H1 (cell line): ENCODE measurements around the gene FRS2. TPM values are rescaled to one million over a fixed set of nuclear protein-coding genes. Genes with fewer than 3 reads are reported as not detected.

ENCODE experiments used
- CTCF ChIA-PET: fragments of 300-600 bp; sonication (Branson Sonifier 250); formaldehyde crosslinking; loops from one replicate; lab custom pipeline; 2021; ENCODE audit not compliant: partially characterized antibody; lab: Charles Lee
- POLR2A ChIA-PET: fragments of 300-600 bp; sonication (Branson Sonifier 250); formaldehyde crosslinking; loops from one replicate; lab custom pipeline; 2021; ENCODE audit warnings: inconsistent platforms; ENCODE audit not compliant: partially characterized antibody; lab: Charles Lee
- DNase-seq, 2 experiments: peaks; one replicate each; pipeline versions ENCODE4 v3.0.0 to v3.0.0-alpha.2; 2010 to 2022; ENCODE audit warnings: low spot score in 2 of 2, low read depth in 1 of 2, mixed read lengths in 1 of 2
- FAIRE-seq: peaks from 2 replicates; lab custom pipeline; 2011; peaks lifted over from hg19 to GRCh38; lab: Jason Lieb, UNC
- H2AFZ ChIP-seq: 2 replicates; pipeline ENCODE4 v1.8.1; 2012; ENCODE audit warnings: low read length, inconsistent platforms
- H2AK5ac ChIP-seq: 2 replicates; pipeline ENCODE4 v1.6.1; 2013; ENCODE audit warnings: low read depth, low read length
- H2BK120ac ChIP-seq: replicated peaks from 2 replicates; pipeline ENCODE3; 2013; ENCODE audit warnings: low read depth, low read length, inconsistent platforms
- H2BK12ac ChIP-seq: 2 replicates; pipeline ENCODE4 v1.6.1; 2013; ENCODE audit warnings: low read depth, low read length
- H2BK15ac ChIP-seq: 2 replicates; pipeline ENCODE4 v1.6.1; 2013; ENCODE audit warnings: low read length
- H2BK20ac ChIP-seq: 2 replicates; pipeline ENCODE4 v1.6.1; 2013; ENCODE audit warnings: low read length
- H2BK5ac ChIP-seq: 2 replicates; pipeline ENCODE4 v1.6.1; 2013; ENCODE audit warnings: low read depth, low read length
- H3K14ac ChIP-seq: 2 replicates; pipeline ENCODE4 v1.6.1; 2013; ENCODE audit warnings: inconsistent platforms; ENCODE audit not compliant: insufficient read length
- H3K18ac ChIP-seq: 2 replicates; pipeline ENCODE4 v1.6.1; 2013; ENCODE audit warnings: low read length; ENCODE audit errors: extremely low read depth
- H3K23ac ChIP-seq: 2 replicates; pipeline ENCODE4 v1.6.1; 2013; ENCODE audit warnings: inconsistent platforms; ENCODE audit not compliant: insufficient read length
- H3K23me2 ChIP-seq: 2 replicates; pipeline ENCODE4 v1.6.1; 2013; ENCODE audit warnings: low read depth, low read length
- H3K27ac ChIP-seq: 2 replicates; pipeline ENCODE4 v1.6.1; 2011; ENCODE audit warnings: low read depth, low read length, inconsistent platforms
- H3K27me3 ChIP-seq, 4 experiments: replicated peaks in 1 of 4; 1 replicate in 1 of 4; 2 replicates in 3 of 4; pipeline versions ENCODE4 v1.6.1 to v1.8.1; 2011 to 2013; ENCODE audit warnings: low read length in 3 of 4, mild to moderate bottlenecking in 3 of 4, inconsistent platforms in 2 of 4, mixed read lengths in 2 of 4, moderate library complexity in 1 of 4; ENCODE audit not compliant: control insufficient read depth in 3 of 4, insufficient read depth in 3 of 4; ENCODE audit errors: extremely low read depth in 1 of 4
- H3K36me3 ChIP-seq, 4 experiments: 2 replicates each; pipeline versions ENCODE4 v1.6.1 to v1.8.1; 2011 to 2013; ENCODE audit warnings: mild to moderate bottlenecking in 4 of 4, low read length in 3 of 4, moderate library complexity in 2 of 4, control low read depth in 1 of 4, inconsistent platforms in 1 of 4; ENCODE audit not compliant: insufficient read depth in 4 of 4, control insufficient read depth in 2 of 4
- H3K4ac ChIP-seq: replicated peaks from 2 replicates; pipeline ENCODE3; 2013; ENCODE audit warnings: low read length, low read depth, mixed read lengths, inconsistent platforms; ENCODE audit not compliant: insufficient read length
- H3K4me1 ChIP-seq, 4 experiments: replicated peaks in 1 of 4; 1 replicate in 1 of 4; 2 replicates in 3 of 4; pipeline versions ENCODE4 v1.6.1 to v1.8.1; 2011 to 2013; ENCODE audit warnings: low read length in 3 of 4, inconsistent platforms in 2 of 4, mixed read lengths in 1 of 4; ENCODE audit not compliant: insufficient read depth in 4 of 4, control insufficient read depth in 3 of 4
- H3K4me2 ChIP-seq, 2 experiments: 2 replicates each; pipeline versions ENCODE4 v1.6.1 to v1.8.1; 2011 to 2013; ENCODE audit warnings: low read depth in 2 of 2, low read length in 2 of 2, control low read depth in 1 of 2, inconsistent platforms in 1 of 2, mild to moderate bottlenecking in 1 of 2; ENCODE audit not compliant: insufficient read depth in 1 of 2
- H3K4me3 ChIP-seq, 4 experiments: fragments of 200-600, 300-600 bp in 1 of 4; sonication (generic), shearing (Covaris generic), sonication (Bioruptor Twin) in 1 of 4; 2 replicates each; pipeline versions ENCODE4 v1.5.1 to v1.8.1; 2011 to 2016; ENCODE audit warnings: low read length in 4 of 4, low read depth in 3 of 4, control low read depth in 2 of 4, inconsistent platforms in 2 of 4, mild to moderate bottlenecking in 2 of 4, mixed read lengths in 1 of 4, moderate library complexity in 1 of 4; ENCODE audit not compliant: insufficient read depth in 2 of 4; ENCODE audit errors: extremely low read depth in 1 of 4
- H3K56ac ChIP-seq: replicated peaks from 2 replicates; pipeline ENCODE3; 2013; ENCODE audit warnings: low read depth, mild to moderate bottlenecking, mixed read lengths, low read length, inconsistent platforms; ENCODE audit not compliant: insufficient read length
- H3K79me1 ChIP-seq: 2 replicates; pipeline ENCODE4 v1.6.1; 2013; ENCODE audit warnings: low read depth, low read length, control low read depth
- H3K79me2 ChIP-seq, 2 experiments: 2 replicates each; pipeline versions ENCODE4 v1.6.1 to v1.8.1; 2012 to 2013; ENCODE audit warnings: low read length in 2 of 2, mild to moderate bottlenecking in 2 of 2, inconsistent platforms in 1 of 2; ENCODE audit not compliant: insufficient read depth in 2 of 2, control insufficient read depth in 1 of 2
- H3K9ac ChIP-seq, 4 experiments: replicated peaks in 1 of 4; 1 replicate in 1 of 4; 2 replicates in 3 of 4; pipeline versions ENCODE4 v1.6.1 to v1.8.1; 2011 to 2013; ENCODE audit warnings: low read depth in 3 of 4, low read length in 3 of 4, control low read depth in 2 of 4, mild to moderate bottlenecking in 2 of 4, moderate library complexity in 2 of 4, inconsistent platforms in 1 of 4; ENCODE audit errors: extremely low read depth in 1 of 4
- H3K9me3 ChIP-seq, 2 experiments: 2 replicates each; pipeline versions ENCODE4 v1.6.1 to v1.8.1; 2012 to 2013; ENCODE audit warnings: mild to moderate bottlenecking in 2 of 2, moderate library complexity in 2 of 2, control low read depth in 1 of 2, inconsistent platforms in 1 of 2, low read depth in 1 of 2, low read length in 1 of 2, mixed read lengths in 1 of 2; ENCODE audit not compliant: insufficient read depth in 2 of 2
- H4K20me1 ChIP-seq, 2 experiments: replicated peaks in 1 of 2; 2 replicates each; pipeline versions ENCODE3 to v1.8.1; 2011 to 2013; ENCODE audit warnings: inconsistent platforms in 2 of 2, low read length in 2 of 2, mild to moderate bottlenecking in 1 of 2; ENCODE audit not compliant: insufficient read depth in 2 of 2, control insufficient read depth in 1 of 2
- H4K5ac ChIP-seq: 2 replicates; pipeline ENCODE4 v1.6.1; 2013; ENCODE audit warnings: low read length, low read depth, mixed read lengths, inconsistent platforms; ENCODE audit not compliant: insufficient read length
- H4K8ac ChIP-seq: 2 replicates; pipeline ENCODE4 v1.8.0; 2013; ENCODE audit warnings: mild to moderate bottlenecking, moderate library complexity, low read length, inconsistent platforms; ENCODE audit not compliant: insufficient read depth; ENCODE audit errors: extremely low read depth
- H4K91ac ChIP-seq: replicated peaks from 2 replicates; pipeline ENCODE3; 2013; ENCODE audit warnings: low read length, mixed read lengths, inconsistent platforms; ENCODE audit not compliant: insufficient read length
- CHD2 ChIP-seq: IDR thresholded peaks from 2 replicates; pipeline ENCODE4 v1.6.1; 2012; ENCODE audit warnings: low read length, improper control_type of control experiment
- KDM5A ChIP-seq: fragments of 200-600 bp; IDR thresholded peaks from 2 replicates; pipeline ENCODE4 v1.7.1; 2012; ENCODE audit warnings: mild to moderate bottlenecking, low read length, inconsistent platforms, mixed read lengths
- RBBP5 ChIP-seq: IDR thresholded peaks from 2 replicates; pipeline ENCODE4 v1.7.1; 2012; ENCODE audit warnings: low read depth, mild to moderate bottlenecking, inconsistent platforms, low read length, moderate library complexity, borderline replicate concordance
- WGBS, 2 experiments: shearing (Covaris generic) in 1 of 2; methylation state at CpG; one replicate each; pipeline versions ENCODE4 v1.1.6 to v1.1.7; 2013 to 2015; ENCODE audit warnings: low lambda C conversion rate in 2 of 2, mixed read lengths in 2 of 2, inconsistent platforms in 1 of 2, low coverage in 1 of 2, missing lambda C conversion rate in 1 of 2; ENCODE audit not compliant: insufficient replicate concordance in 2 of 2, insufficient coverage in 1 of 2, insufficient read length in 1 of 2; ENCODE audit errors: extremely low coverage in 1 of 2, missing lambda C conversion rate in 1 of 2; 5-methylcytosine and 5-hydroxymethylcytosine counted together
- long read RNA-seq, 2 experiments: library from RNA in 1 of 2; library from capped mRNA in 1 of 2; stranded (forward); transcript quantifications; one replicate each; pipeline ENCODE4 v2.0.0, GENCODE V29; 2021; ENCODE audit warnings: inconsistent platforms in 1 of 2
- polyA minus RNA-seq, 3 experiments: library from RNA; depleted of rRNA, polyadenylated mRNA; stranded (reverse); fragments of >200 nt; gene quantifications; 1 replicate in 2 of 3; 2 replicates in 1 of 3; pipeline ENCODE4 v1.2.3, GENCODE V29; 2011
- polyA plus RNA-seq, 7 experiments: library from polyadenylated mRNA; depleted of rRNA in 3 of 7; stranded (reverse) in 5 of 7; unstranded in 2 of 7; fragments of >200 nt in 5 of 7; fragments of 200-250 nt in 2 of 7; gene quantifications; 1 replicate in 5 of 7; 2 replicates in 1 of 7; 4 replicates in 1 of 7; pipeline versions ENCODE4 v1.2.1 to v1.2.3, GENCODE V29; 2011 to 2013; ENCODE audit warnings: missing spikeins in 2 of 7, mixed read lengths in 2 of 7
- total RNA-seq: library from RNA; stranded (reverse); fragmentation: NEBNext Ultra II Directional; extraction: Animal tissue kit (Norgen Biotek cat#: 25700); gene quantifications from 2 replicates; pipeline ENCODE4 v1.2.1, GENCODE V29; 2021
- TF ChIP-seq, protein P1 (sequence below): IDR thresholded peaks from 2 replicates; pipeline ENCODE4 v1.6.1; 2011; ENCODE audit warnings: low read depth, mild to moderate bottlenecking, low read length; ENCODE audit not compliant: insufficient read depth

FRS2 gene, protein sequence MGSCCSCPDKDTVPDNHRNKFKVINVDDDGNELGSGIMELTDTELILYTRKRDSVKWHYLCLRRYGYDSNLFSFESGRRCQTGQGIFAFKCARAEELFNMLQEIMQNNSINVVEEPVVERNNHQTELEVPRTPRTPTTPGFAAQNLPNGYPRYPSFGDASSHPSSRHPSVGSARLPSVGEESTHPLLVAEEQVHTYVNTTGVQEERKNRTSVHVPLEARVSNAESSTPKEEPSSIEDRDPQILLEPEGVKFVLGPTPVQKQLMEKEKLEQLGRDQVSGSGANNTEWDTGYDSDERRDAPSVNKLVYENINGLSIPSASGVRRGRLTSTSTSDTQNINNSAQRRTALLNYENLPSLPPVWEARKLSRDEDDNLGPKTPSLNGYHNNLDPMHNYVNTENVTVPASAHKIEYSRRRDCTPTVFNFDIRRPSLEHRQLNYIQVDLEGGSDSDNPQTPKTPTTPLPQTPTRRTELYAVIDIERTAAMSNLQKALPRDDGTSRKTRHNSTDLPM
- total RNA-seq (27.8 and 35.8 TPM in 2 replicates), polyA plus RNA-seq (2011; rRNA removed) (5.4 and 10.3 TPM in 2 replicates), polyA minus RNA-seq (2011; rRNA and poly(A)+ RNA removed) (32.9 and 49.5 TPM in 2 replicates)
- 10.3 TPM for polyA plus RNA-seq (2011; cell fraction: cytosol; rRNA removed)
- 6.6 TPM for polyA plus RNA-seq (2011; cell fraction: nucleus; rRNA removed)
- 10.3 to 18.3 TPM (median 13.3 TPM) in 4 replicates for polyA plus RNA-seq (2012, experiment 1 of 2)
- 0.66 TPM for polyA plus RNA-seq (2012, experiment 2 of 2)
- 10.8 TPM for polyA plus RNA-seq (2013, experiment 1 of 2)
- 10.9 TPM for polyA plus RNA-seq (2013, experiment 2 of 2)
- polyA minus RNA-seq (2011; cell fraction: cytosol; rRNA and poly(A)+ RNA removed): 18.9 TPM
- polyA minus RNA-seq (2011; cell fraction: nucleus; rRNA and poly(A)+ RNA removed): 50.3 TPM
- long read RNA-seq, experiment 1, partial matches to known transcripts: 0 of 15 reads
- long read RNA-seq, experiment 1, other reads (novel, unspliced or antisense): 13 of 15 reads
- long read RNA-seq, experiment 2, partial matches to known transcripts: 1 of 6 reads
- long read RNA-seq, experiment 2, other reads (novel, unspliced or antisense): 4 of 6 reads

DNA sequence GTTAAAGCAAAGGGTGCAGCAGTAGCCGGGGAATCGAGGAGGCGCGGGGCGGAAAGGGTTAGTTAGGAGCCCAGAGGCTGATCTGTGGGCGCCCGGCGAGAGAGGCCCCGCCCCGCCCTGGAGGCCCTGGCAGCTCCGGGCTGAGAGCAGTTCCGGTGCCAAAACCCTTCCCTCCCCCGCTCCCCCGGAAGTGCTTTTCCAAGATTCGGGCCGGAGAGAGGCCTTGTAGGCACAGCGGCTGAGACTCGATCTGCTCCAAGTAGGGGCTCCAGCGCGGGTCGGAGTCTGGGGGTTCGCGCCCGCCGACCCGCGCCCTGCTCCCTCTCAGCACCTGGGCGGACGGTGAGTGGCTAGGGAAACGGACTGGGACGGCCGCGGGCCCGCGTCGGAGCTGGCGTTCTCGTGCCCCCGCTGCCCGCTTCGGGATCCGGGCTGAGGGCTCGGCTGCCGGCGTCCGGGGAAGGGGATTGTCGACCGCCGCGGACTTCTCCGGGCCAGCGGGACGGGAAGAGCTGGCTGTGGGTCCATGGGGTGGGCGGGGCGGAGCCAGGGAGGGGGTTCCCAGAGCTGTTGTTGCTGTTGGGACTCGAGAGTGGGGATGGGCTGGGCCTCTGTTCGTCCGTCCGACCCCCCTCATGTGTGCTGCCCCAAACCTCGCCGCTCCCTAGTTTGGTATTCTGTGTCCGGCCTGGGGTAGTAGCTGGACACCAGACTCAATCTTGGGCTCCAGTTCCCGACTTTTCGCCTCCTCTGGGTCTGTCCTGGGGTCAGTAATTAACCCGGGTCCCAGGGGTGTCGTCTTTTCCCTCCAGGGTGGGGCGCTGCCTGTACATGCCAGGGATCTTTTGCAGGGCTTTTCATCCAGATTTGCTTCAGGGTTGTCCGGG lies at the start of gene FRS2:
FRS2 (plus strand) TSS at position 200 of the 887 bp plus-strand sequence. CDS start 98,643 bp downstream, outside the sequence.
- H2BK15ac ChIP-seq: no peak within 1 kb of the TSS
- no peak within 1 kb of the TSS for H4K91ac ChIP-seq
- peaks cover 6 to 8% of the 10 kb centered on the region in 2 experiments for H4K20me1 ChIP-seq
- no peak within 1 kb of the TSS for H3K23ac ChIP-seq
- H3K79me1 ChIP-seq: no peaks in the 10 kb centered on the region
- CTCF ChIA-PET: interaction anchor here (0.7 to 1.8 kb wide), 4 partner anchors 53 to 101 kb away, joined by 3 to 6 read pairs (median 4); no protein-coding TSS in a partner anchor
- H2BK120ac ChIP-seq: peak within 1 kb of the TSS; percentile 17
- H4K8ac ChIP-seq: peak within 1 kb of the TSS; percentile 97
- no peak within 1 kb of the TSS for H2AK5ac ChIP-seq
- peak within 1 kb of the TSS; percentile 51; the same call in 1 of the 2 replicates for H3K18ac ChIP-seq
- peak within 1 kb of the TSS; percentile 47 for H3K56ac ChIP-seq
- no peaks in the 10 kb centered on the region for H3K9me3 ChIP-seq
- POLR2A ChIA-PET: interaction anchor here (0.8 to 2.2 kb wide), 15 partner anchors 10 to 269 kb away, joined by 3 to 8 read pairs (median 3); partner anchors contain the start of gene CCT2
- H4K5ac ChIP-seq: peak within 1 kb of the TSS; percentile 77
- peak within 1 kb of the TSS; percentile 94 to 98 (median 95) for H3K4me3 ChIP-seq
- peak; percentile 77 to 93 for DNase-seq
- H3K9ac ChIP-seq: peak within 1 kb of the TSS; percentile 86 to 91 (median 90)
- H3K36me3 ChIP-seq: no peaks in the 10 kb centered on the region
- H2BK5ac ChIP-seq: peak within 1 kb of the TSS; percentile 83; the same call in 1 of the 2 replicates
- H3K27ac ChIP-seq: peak within 1 kb of the TSS; percentile 90
- FAIRE-seq: peak; percentile 7
- H2AFZ ChIP-seq: peak within 1 kb of the TSS; percentile 72
- H2BK20ac ChIP-seq: no peak within 1 kb of the TSS
- H3K79me2 ChIP-seq: peaks cover 25 to 48% of the 10 kb centered on the region in 2 experiments
- no peak within 1 kb of the TSS for H3K4ac ChIP-seq
- H3K4me1 ChIP-seq: peaks cover 7 to 18% (median 11%) of the 10 kb centered on the region in 4 experiments; a peak in 6 of 7 replicates
- H3K14ac ChIP-seq: no peak within 1 kb of the TSS
- H3K27me3 ChIP-seq: no peaks in the 10 kb centered on the region
- no peak within 1 kb of the TSS for H2BK12ac ChIP-seq
- no peaks in the 10 kb centered on the region; the same call in 1 of the 2 replicates for H3K23me2 ChIP-seq
- 3% methylated on average over 41 of the region's 68 CpGs; no CpG with 5 or more reads in 1 of the 2 experiments for WGBS, 2 experiments
- peak within 1 kb of the TSS; percentile 66 to 67 for H3K4me2 ChIP-seq
- peak; percentile 69 for TF ChIP-seq CHD2
- peak; percentile 85 for TF ChIP-seq RBBP5
- TF ChIP-seq, protein P1, sequence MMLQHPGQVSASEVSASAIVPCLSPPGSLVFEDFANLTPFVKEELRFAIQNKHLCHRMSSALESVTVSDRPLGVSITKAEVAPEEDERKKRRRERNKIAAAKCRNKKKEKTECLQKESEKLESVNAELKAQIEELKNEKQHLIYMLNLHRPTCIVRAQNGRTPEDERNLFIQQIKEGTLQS: no peak
- no peak for TF ChIP-seq KDM5A
